ENCODE results near the gene LRSAM1. TPM values are rescaled to one million over a fixed set of nuclear protein-coding genes. Genes with fewer than 3 reads are reported as not detected.

The LRSAM1 gene
- polyA plus RNA-seq, 1 donor, result 17.5 TPM

- H3K9me3 ChIP-seq (ENCODE audit: control insufficient read depth, low read depth, low read length), result peaks cover 22% of the 10 kb centered on the region
- H3K4me3 ChIP-seq (ENCODE audit: low read length), result no peak overlapping the region
- WGBS (ENCODE audit: insufficient coverage, low lambda C conversion rate), result no CpG with 5 or more reads among the region's 30 CpGs
- DNase-seq, result no peak
- H3K27ac ChIP-seq (ENCODE audit: low read length), result no peak overlapping the region
- peaks cover under 1% of the 10 kb centered on the region for H3K4me1 ChIP-seq (ENCODE audit: control insufficient read depth, insufficient read depth, low read length)
- H3K27me3 ChIP-seq (ENCODE audit: control insufficient read depth, insufficient read depth, low read length), result no peaks in the 10 kb centered on the region
- peaks cover 84% of the 10 kb centered on the region for H3K36me3 ChIP-seq (ENCODE audit: control insufficient read depth, insufficient read depth, low read length)
These were observed 75.6 kb downstream of the LRSAM1 start for GRCh38 chr9:127526655-127527559.

- no CpG with 5 or more reads among the region's 17 CpGs for WGBS (ENCODE audit: insufficient coverage, low lambda C conversion rate)
- Histone ChIP-seq H3K36me3 (ENCODE audit: control insufficient read depth, insufficient read depth, low read length) (peaks cover 77% of the 10 kb centered on the region), H3K27me3 (ENCODE audit: control insufficient read depth, insufficient read depth, low read length) (no peaks in the 10 kb centered on the region), H3K9me3 (ENCODE audit: control insufficient read depth, low read depth, low read length) (peaks cover 22% of the 10 kb centered on the region), H3K4me1 (ENCODE audit: control insufficient read depth, insufficient read depth, low read length) (no peaks in the 10 kb centered on the region), H3K4me3 (ENCODE audit: low read length) (no peak overlapping the region), H3K27ac (ENCODE audit: low read length) (no peak overlapping the region)
- no peak for DNase-seq
These were observed 76.4 kb downstream of the LRSAM1 start for GRCh38 chr9:127527560-127528268.

GRCh38 chr9:127528422-127529251 is 77.3 kb downstream of the LRSAM1 start:
- Histone ChIP-seq H3K4me3 (ENCODE audit: low read length) (no peak overlapping the region), H3K9me3 (ENCODE audit: control insufficient read depth, low read depth, low read length) (peaks cover 19% of the 10 kb centered on the region), H3K36me3 (ENCODE audit: control insufficient read depth, insufficient read depth, low read length) (peaks cover 69% of the 10 kb centered on the region), H3K4me1 (ENCODE audit: control insufficient read depth, insufficient read depth, low read length) (no peaks in the 10 kb centered on the region), H3K27ac (ENCODE audit: low read length) (no peak overlapping the region), H3K27me3 (ENCODE audit: control insufficient read depth, insufficient read depth, low read length) (no peaks in the 10 kb centered on the region)
- 100% methylated on average over 1 of the region's 15 CpGs for WGBS (ENCODE audit: insufficient coverage, low lambda C conversion rate)
- DNase-seq, result no peak

GRCh38 chr9:127529671-127530070 is 78.4 kb downstream of the LRSAM1 start:
- no peak overlapping the region for H3K27ac ChIP-seq (ENCODE audit: low read length)
- no peak overlapping the region for H3K4me3 ChIP-seq (ENCODE audit: low read length)
- no peaks in the 10 kb centered on the region for H3K27me3 ChIP-seq (ENCODE audit: control insufficient read depth, insufficient read depth, low read length)
- H3K9me3 ChIP-seq (ENCODE audit: control insufficient read depth, low read depth, low read length), result peaks cover 13% of the 10 kb centered on the region
- H3K36me3 ChIP-seq (ENCODE audit: control insufficient read depth, insufficient read depth, low read length), result peaks cover 63% of the 10 kb centered on the region
- 100% methylated on average over 1 of the region's 4 CpGs for WGBS (ENCODE audit: insufficient coverage, low lambda C conversion rate)
- no peaks in the 10 kb centered on the region for H3K4me1 ChIP-seq (ENCODE audit: control insufficient read depth, insufficient read depth, low read length)
- DNase-seq, result no peak

- peaks cover 6% of the 10 kb centered on the region for H3K9me3 ChIP-seq (ENCODE audit: control insufficient read depth, low read depth, low read length)
- H3K4me1 ChIP-seq (ENCODE audit: control insufficient read depth, insufficient read depth, low read length), result no peaks in the 10 kb centered on the region
- no peak for DNase-seq
- no peak overlapping the region for H3K27ac ChIP-seq (ENCODE audit: low read length)
- no CpG with 5 or more reads among the region's 14 CpGs for WGBS (ENCODE audit: insufficient coverage, low lambda C conversion rate)
- no peaks in the 10 kb centered on the region for H3K27me3 ChIP-seq (ENCODE audit: control insufficient read depth, insufficient read depth, low read length)
- H3K36me3 ChIP-seq (ENCODE audit: control insufficient read depth, insufficient read depth, low read length), result peaks cover 58% of the 10 kb centered on the region
- no peak overlapping the region for H3K4me3 ChIP-seq (ENCODE audit: low read length)
These were observed 79.1 kb downstream of the LRSAM1 start for GRCh38 chr9:127530206-127530941.

GRCh38 chr9:127531676-127532075 is 80.4 kb downstream of the LRSAM1 start:
- Histone ChIP-seq H3K4me3 (ENCODE audit: low read length) (no peak overlapping the region), H3K27me3 (ENCODE audit: control insufficient read depth, insufficient read depth, low read length) (no peaks in the 10 kb centered on the region), H3K9me3 (ENCODE audit: control insufficient read depth, low read depth, low read length) (peaks cover 3% of the 10 kb centered on the region), H3K27ac (ENCODE audit: low read length) (no peak overlapping the region), H3K36me3 (ENCODE audit: control insufficient read depth, insufficient read depth, low read length) (peaks cover 51% of the 10 kb centered on the region), H3K4me1 (ENCODE audit: control insufficient read depth, insufficient read depth, low read length) (no peaks in the 10 kb centered on the region)
- no CpG with 5 or more reads among the region's 13 CpGs for WGBS (ENCODE audit: insufficient coverage, low lambda C conversion rate)
- DNase-seq, result no peak

GRCh38 chr9:127534250-127534906 is 83.1 kb downstream of the LRSAM1 start:
- Histone ChIP-seq H3K27me3 (ENCODE audit: control insufficient read depth, insufficient read depth, low read length) (no peaks in the 10 kb centered on the region), H3K36me3 (ENCODE audit: control insufficient read depth, insufficient read depth, low read length) (peaks cover 30% of the 10 kb centered on the region), H3K4me3 (ENCODE audit: low read length) (no peak overlapping the region), H3K4me1 (ENCODE audit: control insufficient read depth, insufficient read depth, low read length) (peaks cover 3% of the 10 kb centered on the region), H3K27ac (ENCODE audit: low read length) (no peak overlapping the region), H3K9me3 (ENCODE audit: control insufficient read depth, low read depth, low read length) (no peaks in the 10 kb centered on the region)
- no peak for DNase-seq
- WGBS (ENCODE audit: insufficient coverage, low lambda C conversion rate), result no CpG with 5 or more reads among the region's 4 CpGs

GRCh38 chr9:127534931-127535330 is 83.6 kb downstream of the LRSAM1 start:
- no CpG with 5 or more reads among the region's 12 CpGs for WGBS (ENCODE audit: insufficient coverage, low lambda C conversion rate)
- Histone ChIP-seq H3K27ac (ENCODE audit: low read length) (no peak overlapping the region), H3K9me3 (ENCODE audit: control insufficient read depth, low read depth, low read length) (no peaks in the 10 kb centered on the region), H3K27me3 (ENCODE audit: control insufficient read depth, insufficient read depth, low read length) (no peaks in the 10 kb centered on the region), H3K4me1 (ENCODE audit: control insufficient read depth, insufficient read depth, low read length) (peaks cover 3% of the 10 kb centered on the region), H3K4me3 (ENCODE audit: low read length) (no peak overlapping the region), H3K36me3 (ENCODE audit: control insufficient read depth, insufficient read depth, low read length) (peaks cover 27% of the 10 kb centered on the region)
- no peak for DNase-seq

- WGBS (ENCODE audit: insufficient coverage, low lambda C conversion rate), result no CpG with 5 or more reads among the region's 6 CpGs
- Histone ChIP-seq H3K27me3 (ENCODE audit: control insufficient read depth, insufficient read depth, low read length) (no peaks in the 10 kb centered on the region), H3K9me3 (ENCODE audit: control insufficient read depth, low read depth, low read length) (no peaks in the 10 kb centered on the region), H3K27ac (ENCODE audit: low read length) (no peak overlapping the region), H3K4me3 (ENCODE audit: low read length) (no peak overlapping the region), H3K4me1 (ENCODE audit: control insufficient read depth, insufficient read depth, low read length) (peaks cover 6% of the 10 kb centered on the region), H3K36me3 (ENCODE audit: control insufficient read depth, insufficient read depth, low read length) (peaks cover 26% of the 10 kb centered on the region)
- DNase-seq, result no peak
These were observed 84.1 kb downstream of the LRSAM1 start for GRCh38 chr9:127535396-127535795.
